NCI-H2227 (cell line): ENCODE measurements around the gene MUC5B.
"Not testable (repeated sequence)": the region's sequence is repeated elsewhere in the genome, so short reads cannot be mapped to it uniquely, and the experiment has no call there.

Experiments used
- DNase-seq: peaks from one replicate; lab custom pipeline; 2025; ENCODE audit not compliant: unreplicated experiment; lab: John Stamatoyannopoulos, UW

MUC5B gene

DNA sequence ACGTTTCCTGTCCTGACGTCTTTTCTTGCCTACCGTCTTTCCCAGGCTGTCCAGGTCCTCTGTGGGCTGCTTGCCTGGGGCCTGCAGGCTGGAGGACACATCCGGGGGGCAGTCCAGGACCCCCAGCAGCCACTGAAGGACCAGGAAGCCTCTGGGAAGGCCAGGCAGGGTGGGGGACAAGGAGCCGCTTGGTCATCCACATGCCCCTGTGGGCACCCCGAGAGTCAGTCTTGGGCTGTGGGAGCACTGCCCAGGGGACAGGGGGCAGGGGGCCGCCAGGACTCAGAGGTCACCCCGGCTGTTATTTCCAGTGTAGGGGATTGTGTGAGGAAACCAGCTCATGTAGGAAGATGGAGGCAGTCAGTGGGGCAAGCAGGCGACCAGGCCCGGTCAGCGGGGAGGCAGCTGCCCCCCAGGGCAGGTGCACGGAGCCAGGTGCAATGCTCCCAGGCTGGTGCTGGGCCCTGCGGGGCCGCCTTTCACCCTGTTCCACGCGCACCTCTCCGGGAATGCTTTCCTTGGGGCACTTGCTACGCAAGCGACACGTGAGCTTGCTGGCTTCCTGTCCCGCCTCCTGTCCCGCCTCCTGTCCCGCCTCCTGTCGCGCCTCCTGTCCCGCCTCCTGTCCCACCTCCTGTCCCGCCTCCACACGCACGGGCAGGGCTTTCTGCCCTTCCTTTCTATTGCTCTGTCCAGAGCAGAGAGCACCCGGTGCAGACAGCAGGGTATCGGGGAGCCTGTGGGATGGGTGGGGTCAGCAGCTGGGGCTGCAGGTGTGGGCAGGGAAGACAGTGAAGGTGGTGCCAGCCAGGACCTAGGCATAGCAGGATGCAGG is 39.5 kb downstream of the MUC5B start:
- DNase-seq: peak; percentile 87

DNA sequence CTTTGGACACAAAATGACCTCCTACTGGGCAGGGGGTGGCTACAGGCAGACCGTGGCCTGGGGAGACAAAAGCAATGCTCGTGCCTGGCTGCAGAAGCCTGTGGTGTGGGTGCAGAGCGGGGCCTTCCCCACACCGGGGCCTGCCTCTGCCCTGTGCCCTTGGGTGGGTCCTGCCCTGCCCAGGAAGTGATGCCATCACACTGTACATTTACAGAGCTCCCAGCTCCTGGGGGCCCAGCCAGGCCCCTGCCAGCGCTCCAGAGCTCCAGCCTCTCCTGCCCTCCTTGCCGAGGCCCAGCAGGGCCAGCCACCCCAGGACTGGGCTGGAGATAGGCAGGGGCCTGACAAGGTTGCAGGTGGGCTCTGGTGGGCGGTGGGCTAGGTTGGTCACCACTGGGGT is 40.1 kb downstream of the MUC5B start:
- no peak for DNase-seq

DNA sequence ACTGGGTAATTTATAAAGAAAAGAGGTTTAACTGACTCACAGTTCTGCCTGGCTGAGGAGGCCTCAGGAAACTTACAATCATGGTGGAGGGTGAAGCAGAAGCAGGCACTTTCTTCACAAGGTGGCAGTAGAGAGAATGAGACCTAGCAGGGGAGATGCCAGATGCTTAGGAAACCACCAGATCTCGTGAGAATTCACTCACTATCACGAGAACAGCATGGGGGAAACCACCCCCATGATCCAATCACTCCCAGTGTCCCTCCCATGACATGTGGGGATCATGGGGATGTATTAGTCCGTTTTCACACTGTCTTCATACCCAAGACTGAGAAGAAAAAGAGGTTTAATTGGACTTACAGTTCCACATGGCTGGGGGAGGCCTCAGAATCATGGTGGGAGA is 41.6 kb downstream of the MUC5B start:
- not testable (repeated sequence) for DNase-seq

DNA sequence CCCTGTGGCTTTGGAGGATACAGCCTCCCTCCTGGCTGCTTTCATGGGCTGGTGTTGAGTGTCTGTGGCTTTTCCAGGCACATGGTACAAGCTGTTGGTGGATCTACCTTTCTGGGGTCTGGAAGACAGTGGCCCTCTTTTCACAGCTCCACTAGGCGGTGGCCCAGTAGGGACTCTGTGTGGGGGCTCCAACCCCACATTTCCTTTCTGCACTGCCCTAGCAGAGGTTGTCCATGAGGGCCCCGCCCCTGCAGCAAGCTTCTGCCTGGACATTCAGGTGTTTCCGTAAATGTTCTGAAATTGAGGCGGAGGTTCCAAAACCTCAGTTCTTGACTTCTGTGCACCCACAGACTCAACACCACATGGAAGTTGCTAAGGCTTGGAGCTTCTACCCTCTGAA is 42.6 kb downstream of the MUC5B start:
- DNase-seq: not testable (repeated sequence)

DNA sequence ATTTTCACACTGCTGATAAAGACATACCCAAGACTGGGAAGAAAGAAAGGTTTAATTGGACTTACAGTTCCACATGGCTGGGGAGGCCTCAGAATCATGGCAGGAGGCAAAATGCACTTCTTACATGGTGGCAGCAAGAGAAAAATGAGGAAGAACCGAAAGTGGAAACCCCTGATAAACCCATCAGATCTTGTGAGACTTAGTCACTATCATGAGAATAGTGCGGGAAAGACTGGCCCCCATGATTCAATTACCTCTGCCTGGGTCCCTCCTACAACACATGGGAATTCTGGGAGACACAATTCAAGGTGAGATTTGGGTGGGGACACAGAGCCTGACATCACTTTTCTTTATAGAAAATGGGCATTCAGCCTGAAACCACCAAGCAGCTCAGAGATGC is 44.1 kb downstream of the MUC5B start:
- not testable (repeated sequence) for DNase-seq

DNA sequence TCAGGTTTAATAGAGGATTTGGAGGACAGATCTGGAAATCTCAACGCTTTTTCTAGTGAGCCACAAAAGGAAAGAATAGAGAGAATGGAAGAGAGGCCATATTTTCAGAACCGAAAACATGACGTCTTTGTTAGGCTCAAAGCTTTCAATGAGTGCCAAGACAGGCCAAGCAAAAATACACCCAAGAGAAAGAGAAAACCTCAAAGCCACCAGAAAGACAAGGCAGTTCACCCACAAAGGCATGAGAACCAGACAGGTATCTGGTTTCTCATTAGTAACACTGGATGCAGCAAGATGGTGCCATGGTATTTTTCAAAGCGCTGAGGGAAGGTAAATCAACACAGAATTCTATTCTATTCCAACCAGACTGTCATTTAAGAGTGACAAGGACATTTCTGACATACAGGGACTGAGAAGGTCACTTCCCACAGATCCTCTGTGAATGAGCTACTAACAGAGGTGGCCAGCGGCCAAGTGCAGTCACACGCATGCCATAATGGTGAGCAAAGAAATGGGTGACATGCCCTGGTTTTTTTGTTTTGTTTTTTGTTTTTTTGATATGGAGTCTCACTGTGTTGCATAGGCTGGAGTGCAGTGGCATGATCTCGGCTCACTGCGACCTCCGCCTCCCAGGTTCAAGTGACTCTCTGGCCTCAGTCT is 44.7 kb downstream of the MUC5B start:
- DNase-seq: no peak

DNA sequence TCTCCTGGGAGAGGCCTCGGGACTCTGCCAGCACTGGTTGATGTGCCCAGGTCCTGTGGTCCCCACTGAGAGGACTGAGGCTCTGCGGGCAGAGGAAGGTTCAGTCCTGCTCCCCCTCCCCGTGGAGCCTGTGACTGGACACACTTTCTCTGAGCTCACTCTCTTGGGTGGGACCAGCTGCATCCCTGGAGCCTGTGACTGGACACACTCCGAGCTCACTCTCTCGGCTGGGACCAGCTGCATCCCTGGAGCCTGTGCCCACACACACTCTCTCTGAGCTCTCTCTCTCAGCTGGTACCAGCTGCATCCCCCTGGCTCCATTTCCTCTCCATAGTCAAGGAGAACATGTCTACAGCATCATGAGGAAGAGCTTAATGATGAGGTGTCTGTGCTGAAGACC is 47.1 kb downstream of the MUC5B start:
- DNase-seq: no peak

DNA sequence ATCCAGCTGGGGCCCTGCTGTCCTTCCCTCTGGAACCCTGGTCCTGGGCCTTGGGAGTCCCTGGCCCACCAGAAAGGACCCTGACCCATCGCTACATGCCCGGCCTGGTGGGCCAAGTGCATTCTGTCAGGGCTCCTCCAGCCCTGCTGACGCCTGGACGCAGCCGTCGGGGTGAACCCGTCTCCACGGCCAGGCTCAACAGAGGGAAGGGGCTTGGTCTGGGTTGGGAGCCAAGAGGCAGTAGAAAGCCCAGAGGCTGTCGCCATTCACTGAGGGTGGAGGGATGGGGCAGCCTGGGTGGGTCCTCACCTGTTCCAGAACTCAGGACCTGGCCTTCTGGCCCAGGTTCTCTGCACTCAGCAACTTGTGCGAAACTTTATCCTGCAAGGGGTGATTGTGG is 47.6 kb downstream of the MUC5B start:
- no peak for DNase-seq

DNA sequence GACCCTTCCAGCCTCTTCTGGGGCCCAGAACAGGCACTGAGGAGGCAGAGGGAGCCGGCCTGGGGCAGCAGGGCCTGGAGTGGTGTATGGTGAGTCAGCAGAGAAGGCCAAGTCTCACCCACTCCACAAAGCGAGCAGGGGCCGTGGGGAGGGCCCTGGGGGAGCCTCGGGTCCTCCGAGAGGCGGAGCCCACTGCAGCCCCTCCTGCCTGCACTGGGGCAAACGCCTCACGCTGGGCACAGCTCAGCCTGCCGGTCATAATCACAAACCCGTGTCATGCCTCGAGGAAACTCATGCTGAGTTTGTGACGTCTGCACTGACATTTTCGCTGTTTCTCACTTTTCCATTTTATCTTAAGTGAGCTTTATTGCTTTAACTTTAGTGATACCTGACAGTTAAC is 48.1 kb downstream of the MUC5B start:
- no peak for DNase-seq

DNA sequence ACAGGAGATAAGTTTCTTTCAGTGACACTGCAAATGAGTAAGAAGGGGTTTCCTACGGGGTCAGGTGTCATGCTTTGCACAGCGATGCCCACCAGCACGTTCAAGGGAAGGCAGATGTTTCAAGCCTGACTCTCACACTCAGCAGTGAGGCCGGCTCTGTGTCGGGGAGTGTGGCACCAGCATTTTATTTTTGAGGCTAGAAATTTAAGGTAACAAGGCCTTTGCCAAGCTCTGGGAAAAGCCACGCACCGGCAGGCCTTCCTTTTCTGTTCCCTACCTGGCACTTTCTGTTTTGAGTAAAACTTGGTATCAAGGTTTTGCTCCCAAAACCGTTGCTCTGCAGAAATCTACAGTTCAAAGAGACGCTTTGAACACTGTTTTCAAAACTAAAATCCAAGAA is 48.5 kb downstream of the MUC5B start:
- DNase-seq: no peak

DNA sequence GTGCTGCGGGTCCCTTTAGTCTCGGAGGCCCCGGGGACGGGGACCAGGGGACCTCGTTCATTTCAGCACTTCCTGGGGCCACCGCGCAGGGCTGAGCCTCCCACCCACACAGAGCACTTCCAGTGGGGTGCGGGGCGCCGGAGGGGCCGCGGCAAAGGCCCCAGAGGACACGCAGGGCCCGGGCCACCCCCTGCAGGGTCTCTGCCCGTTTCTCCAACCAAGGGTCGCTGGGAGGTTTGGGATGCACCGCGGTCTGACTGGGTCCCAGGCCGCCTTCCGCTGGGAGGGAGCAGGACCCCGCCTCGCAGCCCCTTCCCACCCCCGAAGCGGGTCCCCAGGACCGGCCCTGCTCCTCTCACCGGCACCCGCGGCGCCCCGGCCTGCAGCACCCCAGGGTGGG is 49.1 kb downstream of the MUC5B start:
- no peak for DNase-seq

DNA sequence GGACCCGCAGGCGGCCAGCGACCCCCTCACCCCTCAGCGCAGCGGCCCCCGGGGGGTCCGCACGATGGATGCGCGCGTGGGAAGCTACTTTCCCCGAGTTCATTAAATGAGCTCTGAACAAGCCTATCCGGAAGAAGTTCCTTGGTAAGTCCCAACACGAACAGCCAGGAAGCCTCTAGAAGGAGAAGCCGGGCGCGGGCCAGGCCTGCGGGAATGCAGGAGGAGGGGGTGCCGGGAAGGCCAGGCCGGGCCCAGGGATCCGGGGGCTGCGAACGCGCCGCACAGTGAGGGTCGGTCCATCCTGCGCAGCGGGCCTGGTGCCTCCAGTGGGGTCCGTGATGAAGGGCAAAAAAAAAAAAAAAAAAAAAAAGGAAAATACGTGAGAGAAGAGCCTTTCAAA is 49.7 kb downstream of the MUC5B start:
- no peak for DNase-seq

DNA sequence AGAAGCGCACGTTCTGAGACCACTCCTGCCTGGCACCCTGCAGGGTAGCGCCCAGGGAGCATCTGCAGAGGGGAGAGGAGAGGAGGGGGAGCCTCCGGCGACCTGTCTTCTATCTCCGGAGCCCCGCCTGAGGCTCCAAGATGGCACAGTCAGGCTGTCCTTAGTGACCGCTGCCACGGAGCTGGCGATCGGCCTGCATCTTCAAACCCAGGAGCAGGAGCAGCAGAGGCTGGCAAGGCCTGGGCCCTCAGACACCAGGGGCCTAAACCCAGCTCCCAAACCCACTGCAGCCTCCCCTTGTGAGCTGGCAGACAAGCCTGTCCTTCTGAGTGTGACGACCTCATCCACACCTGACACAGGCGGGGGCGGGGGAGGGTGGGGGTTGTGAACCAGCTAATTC is 51.6 kb downstream of the MUC5B start:
- no peak for DNase-seq

DNA sequence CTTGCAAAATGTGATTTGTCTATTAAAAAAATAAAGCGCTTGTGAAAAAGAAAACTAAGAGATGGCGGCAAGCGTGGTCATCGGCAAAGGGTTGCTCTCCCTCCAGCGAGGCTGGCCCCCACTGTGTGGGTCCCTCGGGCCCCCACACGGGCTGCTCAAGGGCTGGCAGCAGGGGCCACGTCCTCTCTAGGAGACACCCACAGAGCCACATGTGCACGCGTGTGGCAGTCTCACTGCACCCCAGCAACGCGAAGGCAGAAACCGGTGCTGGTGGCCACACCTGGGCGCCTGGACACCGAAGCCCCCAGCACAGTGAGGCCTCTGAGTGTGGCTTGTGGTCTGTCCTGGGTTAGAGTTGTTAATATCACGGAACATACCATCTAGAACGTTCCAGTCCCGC is 52.2 kb downstream of the MUC5B start:
- no peak for DNase-seq

DNA sequence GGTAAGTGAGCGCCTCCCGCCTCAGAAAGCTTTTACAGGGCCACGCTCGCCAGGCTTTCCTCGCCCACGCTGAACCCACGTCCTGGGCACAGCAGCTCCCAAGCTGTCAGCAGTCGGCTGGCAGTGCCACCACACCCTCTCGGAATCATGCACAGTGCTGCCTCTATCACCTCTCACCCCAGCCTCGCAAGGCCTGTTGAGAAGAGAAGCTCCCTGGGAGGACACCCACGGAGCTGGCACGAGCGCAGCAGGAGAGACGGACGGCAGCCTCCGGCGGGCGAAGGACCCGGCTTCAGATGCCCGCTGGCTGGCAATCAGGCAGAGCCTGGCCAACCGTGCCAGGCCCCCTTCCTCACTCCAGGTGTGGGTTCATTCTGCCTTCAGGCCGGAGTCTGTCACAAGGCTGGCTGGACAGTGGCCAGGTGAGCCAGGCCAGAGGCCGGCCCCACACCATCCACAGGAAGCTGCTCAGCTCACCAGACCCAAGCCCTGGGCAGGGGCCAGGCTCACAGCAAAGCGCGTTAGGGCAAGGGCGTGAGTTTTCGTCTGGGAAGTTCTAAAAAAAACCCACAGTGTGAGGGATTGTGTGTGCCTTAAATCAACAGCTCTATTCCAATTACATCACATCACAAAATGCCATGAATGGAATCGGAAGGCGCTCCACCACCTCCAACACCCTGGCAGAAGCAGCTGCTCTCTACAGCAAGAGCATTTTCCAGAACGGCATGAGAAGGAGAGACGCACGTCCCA is 53.4 kb downstream of the MUC5B start:
- no peak for DNase-seq

DNA sequence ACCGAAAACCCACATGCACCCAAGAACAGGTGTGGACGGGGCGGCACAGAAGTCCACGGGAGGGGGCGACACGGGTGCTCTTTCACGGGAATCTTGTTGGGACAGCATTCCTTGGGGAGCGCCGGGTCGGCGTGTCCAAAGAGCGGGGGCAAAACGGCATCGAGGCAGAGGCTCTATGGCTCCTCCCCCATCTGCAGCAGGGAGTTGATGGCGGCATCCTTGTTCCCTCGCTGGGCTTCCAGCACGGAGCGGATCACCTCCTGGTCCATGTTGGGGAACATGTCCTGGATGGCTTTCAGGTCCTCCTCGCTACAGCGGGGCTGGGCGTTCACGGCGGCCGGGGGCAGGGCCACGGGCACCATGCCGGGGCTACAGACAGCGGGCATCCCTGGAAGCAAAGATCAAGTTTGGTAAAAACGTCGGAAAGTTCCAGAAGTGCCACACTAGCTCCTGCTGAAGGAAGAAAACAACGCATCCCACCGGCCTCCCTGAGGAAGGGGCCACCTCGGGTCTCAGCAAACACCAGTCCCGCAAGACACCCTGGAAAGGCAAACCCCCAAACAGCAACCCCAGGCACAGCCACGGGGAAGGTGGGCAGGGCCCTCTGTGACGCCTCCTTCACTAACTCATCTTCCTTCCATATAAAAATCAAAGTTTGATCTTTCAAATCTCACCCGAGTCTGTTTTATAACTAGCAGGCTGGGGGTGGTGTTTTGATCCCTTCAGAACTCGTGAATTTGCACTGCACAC is 54.2 kb downstream of the MUC5B start:
- DNase-seq: no peak

DNA sequence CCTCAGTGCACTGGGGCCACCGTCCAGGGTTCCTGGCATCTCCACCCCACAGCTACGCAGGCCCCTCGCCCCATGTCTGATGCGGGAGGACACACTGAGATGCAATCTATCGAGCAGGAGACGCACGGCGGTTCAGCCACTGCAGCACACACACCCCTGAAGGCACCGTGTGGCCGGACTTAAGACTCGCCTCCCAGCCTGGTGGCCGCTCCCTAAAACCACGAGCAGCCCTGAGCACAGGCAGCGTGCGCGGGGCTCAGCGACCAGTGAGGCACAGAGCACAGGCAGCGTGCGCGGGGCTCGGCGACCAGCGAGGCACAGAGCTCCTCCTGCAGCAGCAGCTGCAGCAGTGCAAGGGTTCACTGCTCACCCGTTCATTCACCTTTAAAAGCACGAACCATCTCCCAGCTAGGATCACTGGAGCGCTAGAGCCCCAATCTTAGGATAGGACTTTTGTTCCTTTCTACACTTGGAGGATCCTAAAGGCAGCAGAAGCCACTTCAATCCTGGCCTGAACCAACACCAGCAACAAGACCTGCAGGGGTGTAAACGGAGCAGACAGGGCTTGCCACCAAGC is 55.2 kb downstream of the MUC5B start:
- no peak for DNase-seq

DNA sequence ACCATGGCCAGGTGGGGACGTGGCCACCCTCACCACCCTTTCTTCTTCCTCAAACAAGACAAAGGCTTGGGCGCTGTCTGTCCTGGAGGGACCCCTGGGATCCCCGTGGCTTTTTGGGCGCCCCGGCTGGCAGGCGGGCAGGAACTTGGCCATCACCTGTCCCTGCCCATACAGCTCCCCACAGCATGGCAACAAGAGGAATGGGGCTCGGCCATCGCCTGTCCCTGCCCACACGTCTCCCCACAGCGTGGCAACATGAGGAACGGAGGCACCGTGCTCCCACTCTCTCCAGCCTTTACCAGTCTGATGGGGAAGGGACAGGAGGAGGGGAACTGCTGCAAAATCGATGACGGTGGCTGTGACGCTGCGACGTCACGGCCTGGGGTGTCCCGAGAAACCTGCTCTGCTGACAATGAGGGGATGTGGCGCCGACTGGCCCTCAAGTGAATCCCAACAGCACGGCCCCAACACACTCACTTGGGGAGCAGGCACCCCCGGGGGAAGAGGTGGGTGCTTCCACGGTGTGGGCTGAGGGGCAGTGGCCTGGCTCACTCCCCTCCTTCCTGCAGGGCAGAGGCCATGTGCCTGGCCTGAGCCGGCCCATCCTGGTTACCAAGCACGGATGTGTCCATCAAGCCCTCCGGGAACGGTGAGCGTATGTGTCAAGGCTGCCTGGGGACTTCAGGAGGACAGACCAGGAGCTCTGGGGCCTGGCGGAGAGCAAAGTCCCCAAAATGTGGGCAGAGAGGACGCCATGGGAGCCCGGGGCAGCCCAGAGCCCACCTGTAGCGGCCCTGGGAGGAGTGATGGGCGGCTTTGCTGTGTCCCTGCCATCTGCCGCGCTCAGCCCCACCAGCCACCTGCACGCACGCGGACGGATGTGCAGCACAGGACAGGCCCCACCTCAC is 56.2 kb downstream of the MUC5B start:
- DNase-seq: no peak

DNA sequence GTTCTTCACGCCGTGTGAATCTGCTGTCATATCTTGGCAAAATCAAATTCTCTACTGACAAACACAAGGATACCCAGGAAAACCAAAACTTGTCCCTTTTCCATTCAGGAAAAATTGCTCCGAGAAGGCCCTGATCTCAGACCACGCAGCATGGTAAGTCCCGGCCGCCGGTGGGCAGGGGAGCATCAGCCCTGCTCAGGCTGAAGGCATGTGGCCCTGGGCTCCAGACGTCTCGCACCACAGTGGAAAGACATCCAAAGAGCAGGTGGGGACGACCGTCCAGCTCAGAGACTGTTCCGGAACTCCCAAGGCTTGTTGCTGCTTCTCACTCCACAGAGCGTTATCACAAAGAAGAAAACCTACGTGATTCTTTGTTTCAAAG is 56.8 kb downstream of the MUC5B start:
- no peak for DNase-seq
